ENCODE measurements around the gene MBD4. TPM values are rescaled to one million over a fixed set of nuclear protein-coding genes. Genes with fewer than 3 reads are reported as not detected.

Gene MBD4
- total and polyA plus RNA-seq, 2 experiments from 2014 or later, result 33.9 to 59.3 TPM

- TF ChIP-seq, protein P1, sequence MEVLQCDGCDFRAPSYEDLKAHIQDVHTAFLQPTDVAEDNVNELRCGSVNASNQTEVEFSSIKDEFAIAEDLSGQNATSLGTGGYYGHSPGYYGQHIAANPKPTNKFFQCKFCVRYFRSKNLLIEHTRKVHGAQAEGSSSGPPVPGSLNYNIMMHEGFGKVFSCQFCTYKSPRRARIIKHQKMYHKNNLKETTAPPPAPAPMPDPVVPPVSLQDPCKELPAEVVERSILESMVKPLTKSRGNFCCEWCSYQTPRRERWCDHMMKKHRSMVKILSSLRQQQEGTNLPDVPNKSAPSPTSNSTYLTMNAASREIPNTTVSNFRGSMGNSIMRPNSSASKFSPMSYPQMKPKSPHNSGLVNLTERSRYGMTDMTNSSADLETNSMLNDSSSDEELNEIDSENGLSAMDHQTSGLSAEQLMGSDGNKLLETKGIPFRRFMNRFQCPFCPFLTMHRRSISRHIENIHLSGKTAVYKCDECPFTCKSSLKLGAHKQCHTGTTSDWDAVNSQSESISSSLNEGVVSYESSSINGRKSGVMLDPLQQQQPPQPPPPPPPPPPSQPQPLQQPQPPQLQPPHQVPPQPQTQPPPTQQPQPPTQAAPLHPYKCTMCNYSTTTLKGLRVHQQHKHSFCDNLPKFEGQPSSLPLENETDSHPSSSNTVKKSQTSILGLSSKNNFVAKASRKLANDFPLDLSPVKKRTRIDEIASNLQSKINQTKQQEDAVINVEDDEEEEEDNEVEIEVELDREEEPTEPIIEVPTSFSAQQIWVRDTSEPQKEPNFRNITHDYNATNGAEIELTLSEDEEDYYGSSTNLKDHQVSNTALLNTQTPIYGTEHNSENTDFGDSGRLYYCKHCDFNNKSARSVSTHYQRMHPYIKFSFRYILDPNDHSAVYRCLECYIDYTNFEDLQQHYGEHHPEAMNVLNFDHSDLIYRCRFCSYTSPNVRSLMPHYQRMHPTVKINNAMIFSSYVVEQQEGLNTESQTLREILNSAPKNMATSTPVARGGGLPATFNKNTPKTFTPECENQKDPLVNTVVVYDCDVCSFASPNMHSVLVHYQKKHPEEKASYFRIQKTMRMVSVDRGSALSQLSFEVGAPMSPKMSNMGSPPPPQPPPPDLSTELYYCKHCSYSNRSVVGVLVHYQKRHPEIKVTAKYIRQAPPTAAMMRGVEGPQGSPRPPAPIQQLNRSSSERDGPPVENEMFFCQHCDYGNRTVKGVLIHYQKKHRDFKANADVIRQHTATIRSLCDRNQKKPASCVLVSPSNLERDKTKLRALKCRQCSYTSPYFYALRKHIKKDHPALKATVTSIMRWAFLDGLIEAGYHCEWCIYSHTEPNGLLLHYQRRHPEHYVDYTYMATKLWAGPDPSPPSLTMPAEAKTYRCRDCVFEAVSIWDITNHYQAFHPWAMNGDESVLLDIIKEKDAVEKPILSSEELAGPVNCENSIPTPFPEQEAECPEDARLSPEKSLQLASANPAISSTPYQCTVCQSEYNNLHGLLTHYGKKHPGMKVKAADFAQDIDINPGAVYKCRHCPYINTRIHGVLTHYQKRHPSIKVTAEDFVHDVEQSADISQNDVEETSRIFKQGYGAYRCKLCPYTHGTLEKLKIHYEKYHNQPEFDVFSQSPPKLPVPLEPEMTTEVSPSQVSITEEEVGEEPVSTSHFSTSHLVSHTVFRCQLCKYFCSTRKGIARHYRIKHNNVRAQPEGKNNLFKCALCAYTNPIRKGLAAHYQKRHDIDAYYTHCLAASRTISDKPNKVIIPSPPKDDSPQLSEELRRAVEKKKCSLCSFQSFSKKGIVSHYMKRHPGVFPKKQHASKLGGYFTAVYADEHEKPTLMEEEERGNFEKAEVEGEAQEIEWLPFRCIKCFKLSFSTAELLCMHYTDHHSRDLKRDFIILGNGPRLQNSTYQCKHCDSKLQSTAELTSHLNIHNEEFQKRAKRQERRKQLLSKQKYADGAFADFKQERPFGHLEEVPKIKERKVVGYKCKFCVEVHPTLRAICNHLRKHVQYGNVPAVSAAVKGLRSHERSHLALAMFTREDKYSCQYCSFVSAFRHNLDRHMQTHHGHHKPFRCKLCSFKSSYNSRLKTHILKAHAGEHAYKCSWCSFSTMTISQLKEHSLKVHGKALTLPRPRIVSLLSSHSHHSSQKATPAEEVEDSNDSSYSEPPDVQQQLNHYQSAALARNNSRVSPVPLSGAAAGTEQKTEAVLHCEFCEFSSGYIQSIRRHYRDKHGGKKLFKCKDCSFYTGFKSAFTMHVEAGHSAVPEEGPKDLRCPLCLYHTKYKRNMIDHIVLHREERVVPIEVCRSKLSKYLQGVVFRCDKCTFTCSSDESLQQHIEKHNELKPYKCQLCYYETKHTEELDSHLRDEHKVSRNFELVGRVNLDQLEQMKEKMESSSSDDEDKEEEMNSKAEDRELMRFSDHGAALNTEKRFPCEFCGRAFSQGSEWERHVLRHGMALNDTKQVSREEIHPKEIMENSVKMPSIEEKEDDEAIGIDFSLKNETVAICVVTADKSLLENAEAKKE (CRISPR knock-in tag; IDR thresholded peaks at IDR 0.05), result no peak
- TF ChIP-seq REST (IDR thresholded peaks at IDR 0.05; ENCODE audit: unreplicated experiment), result no peak
- TF ChIP-seq ZNF331 (CRISPR knock-in tag; IDR thresholded peaks at IDR 0.05; ENCODE audit: low read depth), result no peak
These were observed 20.8 kb upstream of the MBD4 start (continued) for GRCh38 chr3:129460572-129460971.

DNA sequence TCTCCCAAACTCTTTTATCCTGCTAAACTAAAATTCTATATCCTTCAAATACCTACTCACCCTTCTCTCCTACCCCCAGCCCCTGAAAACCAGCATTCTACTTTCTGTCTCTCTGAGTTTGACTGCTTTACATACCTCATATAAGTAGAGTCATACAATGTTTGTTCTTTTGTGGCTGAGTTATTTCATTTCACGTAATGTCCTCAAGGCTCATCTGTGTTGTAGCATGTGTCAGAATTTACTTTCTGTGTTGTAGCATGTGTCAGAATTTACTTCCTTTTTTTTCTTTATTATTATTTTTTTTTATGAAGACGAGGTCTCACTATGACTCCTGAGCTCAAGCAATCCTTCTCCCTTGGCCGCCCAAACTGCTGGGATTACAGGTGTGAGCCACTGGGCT lies 20.4 kb upstream of the MBD4 start:
- no peak for TF ChIP-seq STAT1 (IDR thresholded peaks at IDR 0.05; ENCODE audit: unreplicated experiment)
- Histone ChIP-seq H3K27me3 (ENCODE audit: insufficient read depth) (no peaks in the 10 kb centered on the region), H3K79me2 (replicated peaks; ENCODE audit: insufficient read depth) (no peaks in the 10 kb centered on the region), H3K9me2 (ENCODE audit: insufficient read depth) (no peaks in the 10 kb centered on the region), H3K4me3 (no peak overlapping the region), H3F3A (replicated peaks; ENCODE audit: low read depth) (no peaks in the 10 kb centered on the region), H4K20me1 (replicated peaks; ENCODE audit: insufficient read depth) (peaks cover 5% of the 10 kb centered on the region; the same call in 1 of the 2 replicates), H3K27ac (ENCODE audit: low read depth) (no peak overlapping the region), H3K4me2 (no peak overlapping the region), H3K4me1 (ENCODE audit: insufficient read depth) (no peaks in the 10 kb centered on the region), H2AFZ (no peak overlapping the region), H3K36me3 (ENCODE audit: insufficient read depth) (peaks cover 9% of the 10 kb centered on the region)
- H3K4me1 Mint-ChIP-seq, result no peaks in the 10 kb centered on the region
- no peak overlapping the region for H3K4me3 Mint-ChIP-seq
- ATAC-seq (no peak), DNase-seq (ENCODE audit: low spot score) (no peak)
- no peaks in the 10 kb centered on the region for H3K9me3 Mint-ChIP-seq
- H3K27ac Mint-ChIP-seq, result no peak overlapping the region
- peaks cover 3% of the 10 kb centered on the region; the same call in 1 of the 3 replicates for H3K36me3 Mint-ChIP-seq (ENCODE audit: low read depth)
- H3K27me3 Mint-ChIP-seq (ENCODE audit: insufficient read depth, low read depth, poor library complexity), result no peaks in the 10 kb centered on the region
